NT2/D1 (cell line): ENCODE data around the gene OR5D16.
"Not testable (repeated sequence)": the region's sequence is repeated elsewhere in the genome, so short reads cannot be mapped to it uniquely, and the experiment has no call there.

Experiments used
- SUZ12 ChIP-seq: IDR thresholded peaks from 2 replicates; pipeline ENCODE4 v1.6.1; 2011; ENCODE audit not compliant: insufficient read length, insufficient read depth; ENCODE audit errors: extremely low read depth
- YY1 ChIP-seq: IDR thresholded peaks from 2 replicates; pipeline ENCODE4 v1.6.1; 2011; ENCODE audit not compliant: insufficient read length, insufficient read depth
- ZNF274 ChIP-seq: IDR thresholded peaks from 2 replicates; pipeline ENCODE4 v1.6.1; 2011; ENCODE audit warnings: mild to moderate bottlenecking, low read depth, low read length

- TF ChIP-seq SUZ12, YY1, ZNF274: not testable (repeated sequence)
Observed at GRCh38 chr11:55867354-55867753, 28.8 kb downstream of the OR5D16 start.
